Keratinocyte (primary cell): Measurements from ENCODE around the gene NOTCH1. TPM values are rescaled to one million over a fixed set of nuclear protein-coding genes. Genes with fewer than 3 reads are reported as not detected.

Experiments
- DNase-seq: peaks from one replicate; pipeline ENCODE4 v3.0.0-alpha.2; 2011; ENCODE audit warnings: low read depth, missing footprints, low spot score
- FAIRE-seq: peaks from 2 replicates; lab custom pipeline; 2011; peaks lifted over from hg19 to GRCh38; lab: Jason Lieb, UNC
- H2AFZ ChIP-seq: 2 replicates; pipeline ENCODE4 v1.6.0; 2012; ENCODE audit warnings: low read length, control low read depth, inconsistent platforms; ENCODE audit not compliant: control insufficient read depth
- H3K27ac ChIP-seq: 2 replicates; pipeline ENCODE4 v1.5.1; 2011; ENCODE audit warnings: low read length; ENCODE audit not compliant: control insufficient read depth, insufficient read depth
- H3K27me3 ChIP-seq: 3 replicates; pipeline ENCODE4 v1.6.0; 2011; ENCODE audit warnings: low read length; ENCODE audit not compliant: control insufficient read depth, insufficient read depth; ENCODE audit errors: extremely low read depth
- H3K36me3 ChIP-seq, 2 experiments: 2 replicates in 1 of 2; 3 replicates in 1 of 2; pipeline ENCODE4 v1.5.1; 2011; ENCODE audit warnings: low read length in 2 of 2, mild to moderate bottlenecking in 1 of 2; ENCODE audit not compliant: control insufficient read depth in 2 of 2, insufficient read depth in 2 of 2; ENCODE audit errors: extremely low read depth in 1 of 2
- H3K4me1 ChIP-seq: 3 replicates; pipeline ENCODE4 v1.5.1; 2011; ENCODE audit warnings: low read length; ENCODE audit not compliant: control insufficient read depth, insufficient read depth; ENCODE audit errors: extremely low read depth
- H3K4me2 ChIP-seq: 3 replicates; pipeline ENCODE4 v1.6.0; 2011; ENCODE audit warnings: low read depth, low read length; ENCODE audit not compliant: control insufficient read depth, insufficient read depth; ENCODE audit errors: extremely low read depth
- H3K4me3 ChIP-seq, 3 experiments: fragments of 200-600 bp in 1 of 3; sonication (generic) in 1 of 3; 2 replicates in 2 of 3; 3 replicates in 1 of 3; pipeline ENCODE4 v1.5.1; 2011 to 2016; ENCODE audit warnings: low read length in 3 of 3, mild to moderate bottlenecking in 3 of 3, control low read depth in 2 of 3, inconsistent platforms in 1 of 3, low read depth in 1 of 3, mixed read lengths in 1 of 3, mixed run types in 1 of 3, moderate library complexity in 1 of 3; ENCODE audit not compliant: control insufficient read depth in 2 of 3, insufficient read depth in 2 of 3; ENCODE audit errors: extremely low read depth in 1 of 3
- H3K79me2 ChIP-seq: 2 replicates; pipeline ENCODE4 v1.6.0; 2012; ENCODE audit warnings: low read length; ENCODE audit not compliant: control insufficient read depth, insufficient read depth
- H3K9ac ChIP-seq: 3 replicates; pipeline ENCODE4 v1.6.0; 2011; ENCODE audit warnings: low read length; ENCODE audit not compliant: control insufficient read depth, insufficient read depth; ENCODE audit errors: extremely low read depth
- H3K9me1 ChIP-seq: 3 replicates; pipeline ENCODE4 v1.6.0; 2011; ENCODE audit warnings: low read length; ENCODE audit not compliant: control insufficient read depth, insufficient read depth; ENCODE audit errors: extremely low read depth
- H3K9me3 ChIP-seq: 2 replicates; pipeline ENCODE4 v1.5.1; 2012; ENCODE audit warnings: low read depth, low read length; ENCODE audit not compliant: control insufficient read depth
- H4K20me1 ChIP-seq: 3 replicates; pipeline ENCODE4 v1.6.0; 2011; ENCODE audit warnings: low read length; ENCODE audit not compliant: control insufficient read depth, insufficient read depth; ENCODE audit errors: extremely low read depth
- EZH2 ChIP-seq: IDR thresholded peaks from one replicate; pipeline ENCODE4 v1.6.1; 2012; ENCODE audit warnings: inconsistent platforms, mild to moderate bottlenecking, low read length, moderate library complexity
- dilution Hi-C: fragments of 300-500 bp; cut with MboI; formaldehyde crosslinking; loops from one replicate; pipeline ENCODE4 v1.7.0; 2020; ENCODE audit warnings: low sequenced_read_pairs; ENCODE audit not compliant: extremely low pct_ligation_motif_present
- polyA minus RNA-seq, 3 experiments: library from RNA; depleted of rRNA, polyadenylated mRNA; stranded (reverse); fragments of >200 nt; gene quantifications; 1 replicate in 1 of 3; 2 replicates in 1 of 3; 3 replicates in 1 of 3; pipeline ENCODE4 v1.2.3, GENCODE V29; 2011
- polyA plus RNA-seq, 5 experiments: library from polyadenylated mRNA; depleted of rRNA in 3 of 5; stranded (reverse) in 3 of 5; stranded (forward) in 1 of 5; unstranded in 1 of 5; fragments of >200 nt; gene quantifications; 1 replicate in 1 of 5; 2 replicates in 3 of 5; 3 replicates in 1 of 5; pipeline versions ENCODE4 v1.2.1 to v1.2.3, GENCODE V29; 2011 to 2012; ENCODE audit warnings: missing spikeins in 2 of 5, low read depth in 1 of 5, low replicate concordance in 1 of 5
- TF ChIP-seq, protein P1 (sequence below), 3 experiments: IDR thresholded peaks in 1 of 3; conservative IDR thresholded peaks in 1 of 3; optimal IDR thresholded peaks in 1 of 3; 2 replicates in 2 of 3; 3 replicates in 1 of 3; pipeline versions ENCODE3 to v1.5.1; 2011; ENCODE audit warnings: low read length in 3 of 3, mild to moderate bottlenecking in 3 of 3, moderate library complexity in 2 of 3, control low read depth in 1 of 3, inconsistent platforms in 1 of 3; ENCODE audit not compliant: insufficient read depth in 2 of 3; ENCODE audit errors: extremely low read depth in 1 of 3

Gene NOTCH1
- 6.1 to 10.6 TPM (median 9.2 TPM) in 3 replicates for polyA plus RNA-seq
- 29.9 TPM for polyA plus RNA-seq (2011; ENCODE audit: low read depth)
- polyA plus RNA-seq (2011; cell fraction: cytosol; rRNA removed): 4.8 and 10.2 TPM in 2 replicates
- polyA plus RNA-seq (2011; cell fraction: nucleus; rRNA removed): 93.0 and 122 TPM in 2 replicates
- 34.8 and 46.5 TPM in 2 replicates for polyA plus RNA-seq (2012; ENCODE audit: low replicate concordance)
- polyA minus RNA-seq: 34.6 to 70.3 TPM (median 38.1 TPM) in 3 replicates
- 87.9 TPM for polyA minus RNA-seq (2011; cell fraction: cytosol; rRNA and poly(A)+ RNA removed)
- 267 and 300 TPM in 2 replicates for polyA minus RNA-seq (2011; cell fraction: nucleus; rRNA and poly(A)+ RNA removed)

DNA sequence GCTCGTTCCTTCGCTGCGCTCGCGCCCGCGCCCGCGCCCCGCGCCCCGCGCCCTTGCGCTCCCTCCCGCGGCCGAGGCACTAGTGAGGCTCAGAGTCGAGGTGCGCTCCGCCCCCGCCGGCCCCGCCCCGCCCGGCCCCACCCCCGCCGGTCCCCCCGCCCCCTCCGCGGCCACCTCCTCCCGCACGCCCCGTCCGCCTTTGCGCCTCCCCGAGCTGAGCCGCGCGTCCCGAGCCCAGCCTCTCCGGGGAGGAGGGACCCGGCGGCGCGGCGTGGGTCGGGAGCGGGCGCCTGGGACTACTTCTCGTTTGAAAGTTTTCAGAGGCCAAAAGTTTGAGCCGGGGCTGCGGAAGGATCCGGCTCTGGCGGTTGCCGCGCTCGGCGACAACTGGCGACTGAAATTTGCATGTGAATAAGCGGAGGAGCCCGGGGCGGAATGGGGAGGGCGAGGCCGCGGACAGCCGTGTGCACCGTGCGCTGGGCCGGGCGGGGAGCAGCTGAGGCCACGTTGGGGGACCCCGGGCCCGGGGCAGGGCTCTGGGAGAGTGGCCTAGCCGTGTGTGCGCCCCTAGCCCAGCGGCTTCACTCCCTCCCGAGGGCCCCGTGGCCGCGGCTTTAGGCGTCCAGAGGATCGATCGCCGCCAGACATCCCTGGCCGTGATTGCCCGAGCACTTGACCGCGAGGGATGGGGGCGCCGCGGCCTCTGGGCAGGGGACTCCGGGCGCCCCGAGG lies at the start of gene NOTCH1:
Gene NOTCH1 (minus strand): TSS at position 84 of the 732 bp plus-strand sequence. CDS start 262 bp downstream, outside the sequence.
- Histone ChIP-seq H3K79me2 (peaks cover 46% of the 10 kb centered on the region), H3K27ac (peak within 1 kb of the TSS; percentile 84), H3K4me2 (peak within 1 kb of the TSS; percentile 81), H3K27me3 (no peaks in the 10 kb centered on the region), H2AFZ (no peak within 1 kb of the TSS), H4K20me1 (peaks cover 33% of the 10 kb centered on the region), H3K9me1 (peaks cover 3% of the 10 kb centered on the region), H3K4me3 (peak within 1 kb of the TSS; percentile 61 to 98 (median 89)), H3K36me3 (peaks cover 21 to 22% of the 10 kb centered on the region in 2 experiments), H3K9me3 (no peaks in the 10 kb centered on the region), H3K4me1 (peaks cover 37% of the 10 kb centered on the region), H3K9ac (peak within 1 kb of the TSS; percentile 84)
- no peak for TF ChIP-seq EZH2
- TF ChIP-seq, protein P1, sequence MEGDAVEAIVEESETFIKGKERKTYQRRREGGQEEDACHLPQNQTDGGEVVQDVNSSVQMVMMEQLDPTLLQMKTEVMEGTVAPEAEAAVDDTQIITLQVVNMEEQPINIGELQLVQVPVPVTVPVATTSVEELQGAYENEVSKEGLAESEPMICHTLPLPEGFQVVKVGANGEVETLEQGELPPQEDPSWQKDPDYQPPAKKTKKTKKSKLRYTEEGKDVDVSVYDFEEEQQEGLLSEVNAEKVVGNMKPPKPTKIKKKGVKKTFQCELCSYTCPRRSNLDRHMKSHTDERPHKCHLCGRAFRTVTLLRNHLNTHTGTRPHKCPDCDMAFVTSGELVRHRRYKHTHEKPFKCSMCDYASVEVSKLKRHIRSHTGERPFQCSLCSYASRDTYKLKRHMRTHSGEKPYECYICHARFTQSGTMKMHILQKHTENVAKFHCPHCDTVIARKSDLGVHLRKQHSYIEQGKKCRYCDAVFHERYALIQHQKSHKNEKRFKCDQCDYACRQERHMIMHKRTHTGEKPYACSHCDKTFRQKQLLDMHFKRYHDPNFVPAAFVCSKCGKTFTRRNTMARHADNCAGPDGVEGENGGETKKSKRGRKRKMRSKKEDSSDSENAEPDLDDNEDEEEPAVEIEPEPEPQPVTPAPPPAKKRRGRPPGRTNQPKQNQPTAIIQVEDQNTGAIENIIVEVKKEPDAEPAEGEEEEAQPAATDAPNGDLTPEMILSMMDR (optimal IDR thresholded peaks at IDR 0.05 in 1 of 3, IDR thresholded peaks at IDR 0.05 in 1 of 3, conservative IDR thresholded peaks at IDR 0.05 in 1 of 3; ENCODE audit: extremely low read depth in 1 of 3, insufficient read depth in 2 of 3, low read length in 3 of 3): no peak
- dilution Hi-C loops: no loop called here
- FAIRE-seq: no peak
- peak; percentile 61 for DNase-seq

DNA sequence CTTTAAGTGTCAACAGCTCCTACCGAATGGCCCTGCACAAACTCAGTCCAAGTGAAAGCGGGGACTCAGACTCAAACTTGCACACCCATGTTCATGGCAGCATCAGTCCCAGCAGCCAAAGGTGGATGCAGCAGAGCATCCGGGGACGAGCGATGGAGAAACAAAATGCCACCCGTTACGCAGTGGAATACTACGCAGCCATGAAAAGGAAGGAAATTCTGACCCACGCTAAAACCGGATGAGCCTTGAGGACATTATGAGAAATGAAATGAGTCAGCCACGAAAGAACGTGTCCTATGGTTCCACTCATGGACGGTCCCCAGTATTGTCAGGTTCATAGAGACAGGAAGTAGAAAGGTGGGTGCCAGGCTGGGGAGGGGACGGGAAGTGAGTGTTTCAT lies 48.6 kb upstream of the NOTCH1 start:
- no peak overlapping the region for H3K4me2 ChIP-seq
- H3K9ac ChIP-seq: no peak overlapping the region
- no peak overlapping the region for H3K4me3 ChIP-seq
- H3K4me1 ChIP-seq: peaks cover 15% of the 10 kb centered on the region
- no peaks in the 10 kb centered on the region for H3K36me3 ChIP-seq
- no peaks in the 10 kb centered on the region for H4K20me1 ChIP-seq
- H3K79me2 ChIP-seq: no peaks in the 10 kb centered on the region
- no peak for TF ChIP-seq EZH2
- TF ChIP-seq, protein P1 (optimal IDR thresholded peaks at IDR 0.05 in 1 of 3, IDR thresholded peaks at IDR 0.05 in 1 of 3, conservative IDR thresholded peaks at IDR 0.05 in 1 of 3; ENCODE audit: extremely low read depth in 1 of 3, insufficient read depth in 2 of 3, low read length in 3 of 3): no peak
- no peak overlapping the region for H2AFZ ChIP-seq
- H3K9me3 ChIP-seq: no peaks in the 10 kb centered on the region
- no peak overlapping the region for H3K27ac ChIP-seq
- FAIRE-seq (no peak), DNase-seq (no peak)
- H3K9me1 ChIP-seq: no peaks in the 10 kb centered on the region
- dilution Hi-C loops: no loop called here
- peaks cover 29% of the 10 kb centered on the region for H3K27me3 ChIP-seq
